Measurements from ENCODE around the gene ZNF644. TPM values are rescaled to one million over a fixed set of nuclear protein-coding genes. Genes with fewer than 3 reads are reported as not detected.
"Not testable (repeated sequence)": the region's sequence is repeated elsewhere in the genome, so short reads cannot be mapped to it uniquely, and the experiment has no call there.

ZNF644 gene
- total RNA-seq, 1 donor from 2014 or later: 49.8 TPM

DNA sequence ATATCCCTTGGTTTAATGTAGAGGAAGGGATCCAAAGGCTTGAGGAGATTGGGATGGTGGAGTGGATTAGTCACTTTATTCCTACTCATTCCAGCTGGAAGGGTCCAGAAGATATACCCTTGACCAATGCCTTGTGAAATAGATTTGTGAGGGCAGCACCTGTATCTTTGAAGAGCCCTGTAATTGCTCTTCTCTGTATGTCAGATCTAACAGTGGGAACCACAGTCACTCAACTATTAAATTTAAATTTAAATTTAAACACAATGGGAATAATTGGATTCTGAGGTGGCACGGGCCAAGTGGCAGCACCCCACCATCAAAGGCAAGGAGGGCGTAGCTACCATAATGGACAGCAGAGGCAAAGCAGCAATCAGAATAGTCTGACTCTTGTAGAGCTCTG is 20.5 kb upstream of the ZNF644 start:
- intact Hi-C loops (cut with micrococcal nuclease); H3K4me3 Mint-ChIP-seq (ENCODE audit: low read depth); H3K9me3 Mint-ChIP-seq; H3K36me3 Mint-ChIP-seq (ENCODE audit: low read depth); H3K4me1 Mint-ChIP-seq (ENCODE audit: low read depth); H3K27ac Mint-ChIP-seq; DNase-seq (ENCODE audit: low spot score); H3K27me3 Mint-ChIP-seq (ENCODE audit: low read depth): not testable (repeated sequence)

DNA sequence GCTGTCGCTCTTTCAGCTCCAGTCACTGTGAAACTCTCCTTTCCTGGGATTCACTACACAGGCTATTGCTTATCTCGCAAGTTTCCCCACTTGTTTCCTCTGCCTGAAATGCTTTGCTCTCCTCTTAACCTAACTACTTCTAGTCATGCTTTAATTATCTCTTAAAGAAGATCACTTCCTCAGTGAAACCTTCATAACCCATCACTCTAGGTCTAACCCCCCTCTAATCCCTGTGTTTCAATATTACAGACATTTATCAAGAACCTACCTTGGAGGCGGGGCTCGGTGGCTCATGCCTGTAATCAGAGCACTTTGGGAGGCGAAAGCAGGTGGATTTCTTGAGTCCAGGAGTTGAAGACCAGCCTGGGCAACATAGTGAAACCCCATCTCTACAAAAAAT is 16.7 kb upstream of the ZNF644 start:
- no peak overlapping the region for H3K27ac Mint-ChIP-seq
- no peak overlapping the region for H3K4me3 Mint-ChIP-seq (ENCODE audit: low read depth)
- intact Hi-C loops (cut with micrococcal nuclease): no loop called here
- H3K36me3 Mint-ChIP-seq (ENCODE audit: low read depth): no peaks in the 10 kb centered on the region
- peaks cover 12% of the 10 kb centered on the region for H3K27me3 Mint-ChIP-seq (ENCODE audit: low read depth)
- H3K9me3 Mint-ChIP-seq: peaks cover 4% of the 10 kb centered on the region
- H3K4me1 Mint-ChIP-seq (ENCODE audit: low read depth): no peaks in the 10 kb centered on the region
- DNase-seq (ENCODE audit: low spot score): no peak

DNA sequence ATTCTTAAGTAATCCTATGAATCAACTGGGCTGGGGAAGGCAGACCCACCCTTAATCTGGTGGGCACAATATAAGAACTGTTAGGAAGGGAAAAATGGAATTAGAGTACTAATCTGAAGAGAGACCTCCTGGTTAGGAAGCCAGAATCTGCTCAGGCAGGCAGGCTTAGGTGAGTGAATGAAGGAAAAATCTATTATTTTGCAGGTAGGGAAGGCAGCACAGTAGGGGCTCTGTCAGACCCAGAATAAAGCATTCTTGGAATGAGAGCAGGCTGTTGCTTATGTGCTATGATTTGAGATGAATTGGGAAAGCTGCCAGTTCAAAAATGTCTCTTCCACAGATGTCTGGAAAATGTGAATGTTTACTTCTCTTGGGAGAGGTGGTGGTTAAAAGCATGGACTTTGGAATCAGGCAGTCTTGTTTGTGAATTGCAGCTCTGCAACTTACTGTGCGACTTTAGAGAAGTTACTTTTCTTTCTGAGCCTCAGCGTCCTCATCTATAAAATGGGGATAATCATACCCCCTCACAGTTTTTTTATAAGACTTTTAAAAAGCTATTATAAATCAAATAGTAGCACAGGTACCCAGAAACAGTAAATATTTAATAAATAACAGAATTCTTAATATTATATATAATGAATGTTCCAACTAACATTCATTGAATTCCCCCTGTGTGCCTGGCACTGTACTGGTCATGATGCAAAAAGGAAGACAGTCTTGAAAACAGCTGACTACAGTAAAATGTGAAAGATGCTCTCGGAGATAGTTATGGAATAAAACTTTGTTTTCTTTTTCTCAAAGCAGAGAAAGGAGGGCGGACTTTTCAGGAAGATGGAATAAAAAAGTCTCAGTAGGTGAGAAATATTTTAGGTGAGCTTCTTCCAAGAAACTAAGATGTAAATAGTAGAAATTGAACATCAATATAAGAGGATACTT is 15.3 kb upstream of the ZNF644 start:
- Mint-ChIP-seq H3K4me1 (ENCODE audit: low read depth) (no peaks in the 10 kb centered on the region), H3K27ac (no peak overlapping the region), H3K4me3 (ENCODE audit: low read depth) (no peak overlapping the region), H3K27me3 (ENCODE audit: low read depth) (peaks cover 19% of the 10 kb centered on the region), H3K9me3 (peaks cover 4% of the 10 kb centered on the region), H3K36me3 (ENCODE audit: low read depth) (no peaks in the 10 kb centered on the region)
- no peak for DNase-seq (ENCODE audit: low spot score)
- intact Hi-C loops (cut with micrococcal nuclease): no loop called here

DNA sequence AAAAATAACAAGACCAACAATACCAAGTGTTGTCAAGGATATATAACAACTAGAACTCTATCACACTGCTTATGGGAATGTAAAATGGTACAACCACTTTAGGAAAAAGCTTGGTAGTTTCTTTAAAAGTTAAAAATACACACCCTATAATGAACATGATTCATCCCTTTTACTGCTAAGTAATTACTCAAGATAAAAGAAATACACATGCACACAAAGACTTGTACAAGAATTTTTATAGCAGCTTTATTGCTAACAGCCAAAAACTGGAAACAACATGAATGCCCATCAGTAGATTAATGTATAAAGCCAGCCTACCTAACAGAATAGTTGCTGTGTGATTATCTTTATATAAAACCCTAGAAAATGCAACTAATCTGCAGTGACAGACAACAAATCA is 10.5 kb upstream of the ZNF644 start:
- H3K9me3 Mint-ChIP-seq: no peaks in the 10 kb centered on the region
- no peaks in the 10 kb centered on the region for H3K36me3 Mint-ChIP-seq (ENCODE audit: low read depth)
- no peaks in the 10 kb centered on the region for H3K4me1 Mint-ChIP-seq (ENCODE audit: low read depth)
- H3K4me3 Mint-ChIP-seq (ENCODE audit: low read depth): no peak overlapping the region
- peaks cover 22% of the 10 kb centered on the region for H3K27me3 Mint-ChIP-seq (ENCODE audit: low read depth)
- no peak for DNase-seq (ENCODE audit: low spot score)
- H3K27ac Mint-ChIP-seq: no peak overlapping the region
- intact Hi-C loops (cut with micrococcal nuclease): no loop called here

DNA sequence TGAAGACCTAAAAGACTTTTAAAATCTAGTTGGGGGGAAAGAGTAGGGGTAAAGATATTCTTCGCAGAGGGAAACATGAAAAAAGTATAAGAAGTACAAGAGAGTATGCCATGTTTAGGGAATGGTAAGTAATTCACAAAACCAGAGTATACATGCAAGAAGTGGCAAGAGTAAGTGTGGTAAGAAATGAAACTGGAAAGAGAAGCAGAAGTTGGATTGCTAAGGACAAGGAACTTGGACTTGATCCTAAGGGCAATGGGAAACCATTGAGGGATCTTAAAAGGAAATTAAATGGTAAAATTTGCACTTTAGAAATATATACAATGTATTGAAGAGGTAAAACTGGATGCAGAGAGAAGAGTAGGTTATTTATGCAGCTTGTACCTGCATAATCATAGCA is 9.2 kb upstream of the ZNF644 start:
- Mint-ChIP-seq H3K36me3 (ENCODE audit: low read depth) (no peaks in the 10 kb centered on the region), H3K27ac (no peak overlapping the region), H3K9me3 (no peaks in the 10 kb centered on the region), H3K4me1 (ENCODE audit: low read depth) (peaks cover 2% of the 10 kb centered on the region), H3K27me3 (ENCODE audit: low read depth) (peaks cover 22% of the 10 kb centered on the region), H3K4me3 (ENCODE audit: low read depth) (no peak overlapping the region)
- intact Hi-C loops (cut with micrococcal nuclease): no loop called here
- no peak for DNase-seq (ENCODE audit: low spot score)

DNA sequence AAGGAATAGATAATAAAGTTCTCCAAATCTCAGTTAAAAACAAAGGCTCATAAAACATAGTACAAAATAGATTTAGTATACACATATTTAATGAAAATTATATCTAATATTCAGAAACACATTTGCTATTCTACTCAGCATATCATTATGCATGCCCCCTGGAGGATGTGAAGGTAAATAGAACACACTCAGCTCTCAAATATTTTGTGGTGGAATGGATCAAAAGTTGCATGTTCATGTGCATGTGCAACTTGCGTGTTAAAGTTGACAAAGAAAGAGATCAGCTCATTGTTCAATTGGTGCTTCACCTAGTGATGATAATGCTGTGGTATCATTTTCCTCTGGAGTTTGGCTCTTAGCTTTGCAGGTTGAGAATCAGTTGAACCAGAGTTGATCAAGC is 4.9 kb upstream of the ZNF644 start:
- intact Hi-C loops (cut with micrococcal nuclease): no loop called here
- no peaks in the 10 kb centered on the region for H3K9me3 Mint-ChIP-seq

DNA sequence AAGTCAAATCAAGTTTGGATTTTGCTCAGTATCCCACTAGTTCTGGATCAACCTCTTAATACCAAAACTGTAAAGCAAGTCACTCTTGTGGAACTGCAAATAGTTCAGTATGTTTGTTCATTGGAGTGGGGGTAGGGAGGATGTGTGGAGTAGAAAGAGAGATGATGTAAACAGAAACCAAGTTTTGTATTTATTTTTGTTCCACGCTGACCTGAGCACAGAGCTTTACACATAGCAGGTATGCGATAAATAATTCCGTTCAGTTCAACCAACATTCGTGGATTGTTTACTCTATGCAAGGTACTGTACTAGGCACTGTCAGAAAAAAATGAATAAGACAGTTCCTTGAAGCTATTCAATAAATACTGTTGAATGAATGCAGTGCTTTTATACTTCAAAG is 4.5 kb upstream of the ZNF644 start:
- Mint-ChIP-seq H3K36me3 (ENCODE audit: low read depth) (peaks cover 3% of the 10 kb centered on the region), H3K4me1 (ENCODE audit: low read depth) (peaks cover 9% of the 10 kb centered on the region), H3K4me3 (ENCODE audit: low read depth) (no peak overlapping the region), H3K27ac (no peak overlapping the region), H3K27me3 (ENCODE audit: low read depth) (peaks cover 8% of the 10 kb centered on the region), H3K9me3 (no peaks in the 10 kb centered on the region)
- intact Hi-C loops (cut with micrococcal nuclease): no loop called here
- no peak for DNase-seq (ENCODE audit: low spot score)

More for the DNA sequence above, 4.9 kb upstream of the ZNF644 start:
- no peak overlapping the region for H3K27ac Mint-ChIP-seq
- H3K4me3 Mint-ChIP-seq (ENCODE audit: low read depth): no peak overlapping the region
- DNase-seq (ENCODE audit: low spot score): no peak
- H3K4me1 Mint-ChIP-seq (ENCODE audit: low read depth): peaks cover 9% of the 10 kb centered on the region
- H3K27me3 Mint-ChIP-seq (ENCODE audit: low read depth): peaks cover 10% of the 10 kb centered on the region
- peaks cover 3% of the 10 kb centered on the region for H3K36me3 Mint-ChIP-seq (ENCODE audit: low read depth)

DNA sequence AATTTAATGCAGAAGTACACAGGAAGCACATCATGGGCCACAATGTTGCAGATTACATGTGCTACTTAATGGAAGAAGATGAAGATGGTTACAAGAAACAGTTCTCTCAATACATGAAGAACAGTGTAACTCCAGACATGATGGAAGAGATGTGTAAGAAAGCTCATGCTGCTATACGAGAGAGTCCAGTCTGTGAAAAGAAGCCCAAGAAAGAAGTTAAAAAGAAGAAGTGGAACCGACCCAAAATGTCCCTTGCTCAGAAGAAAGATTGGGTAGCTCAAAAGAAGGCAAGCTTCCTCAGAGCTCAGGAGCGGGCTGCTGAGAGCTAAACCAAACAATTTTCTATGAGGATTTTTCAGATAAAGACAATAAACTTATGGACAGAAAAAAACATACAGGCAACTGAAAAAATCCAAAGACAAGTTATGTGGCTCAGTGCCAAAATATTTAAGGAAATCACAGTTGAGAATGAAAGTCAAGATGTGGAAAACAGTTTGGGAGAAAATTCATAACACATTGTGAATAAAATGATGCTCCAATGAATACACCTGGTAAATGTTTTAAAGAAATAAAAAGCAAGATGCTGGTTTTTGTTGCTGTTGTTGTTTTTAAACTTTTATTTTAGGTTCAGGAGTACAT is 2.8 kb upstream of the ZNF644 start:
- intact Hi-C loops (cut with micrococcal nuclease): loop anchor here (5.0 kb wide), 1 partner anchor 172 kb away; no protein-coding TSS in a partner anchor

DNA sequence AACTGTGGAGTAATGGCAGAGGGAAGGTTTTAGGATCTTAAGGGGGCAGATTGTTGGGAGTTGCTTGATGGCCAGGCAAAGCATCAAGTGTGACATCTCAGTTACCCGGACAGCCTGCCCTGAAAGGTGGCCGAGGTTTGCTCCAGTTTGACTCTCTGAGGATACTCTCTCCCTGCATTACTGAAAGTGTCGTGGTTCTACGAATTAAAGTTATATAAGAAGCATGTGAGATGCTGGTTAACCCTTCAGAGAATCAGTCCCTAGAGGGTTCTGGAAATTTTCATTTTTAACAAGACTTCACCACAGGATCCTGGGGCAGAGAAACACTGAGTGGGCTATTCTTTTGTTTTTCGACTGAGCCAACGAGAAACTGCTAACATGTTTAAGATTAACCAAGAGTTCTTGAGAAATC is 689 bp upstream of the ZNF644 start:
- Mint-ChIP-seq H3K9me3 (no peaks in the 10 kb centered on the region), H3K4me1 (ENCODE audit: low read depth) (peaks cover 37% of the 10 kb centered on the region), H3K36me3 (ENCODE audit: low read depth) (peaks cover 36% of the 10 kb centered on the region), H3K4me3 (ENCODE audit: low read depth) (peak overlapping the region; percentile 95), H3K27me3 (ENCODE audit: low read depth) (no peaks in the 10 kb centered on the region), H3K27ac (peak overlapping the region; percentile 100)
- no peak for DNase-seq (ENCODE audit: low spot score)
- intact Hi-C loops (cut with micrococcal nuclease): loop anchor here (1.0 to 5.0 kb wide), 2 partner anchors 103 to 170 kb away; no protein-coding TSS in a partner anchor

More for the DNA sequence above, 2.8 kb upstream of the ZNF644 start:
- DNase-seq (ENCODE audit: low spot score): no peak
- peaks cover 19% of the 10 kb centered on the region for H3K4me1 Mint-ChIP-seq (ENCODE audit: low read depth)
- H3K27ac Mint-ChIP-seq: no peak overlapping the region
- no peak overlapping the region for H3K4me3 Mint-ChIP-seq (ENCODE audit: low read depth)
- peaks cover 17% of the 10 kb centered on the region for H3K36me3 Mint-ChIP-seq (ENCODE audit: low read depth)
- H3K27me3 Mint-ChIP-seq (ENCODE audit: low read depth): no peaks in the 10 kb centered on the region
- H3K9me3 Mint-ChIP-seq: no peaks in the 10 kb centered on the region

DNA sequence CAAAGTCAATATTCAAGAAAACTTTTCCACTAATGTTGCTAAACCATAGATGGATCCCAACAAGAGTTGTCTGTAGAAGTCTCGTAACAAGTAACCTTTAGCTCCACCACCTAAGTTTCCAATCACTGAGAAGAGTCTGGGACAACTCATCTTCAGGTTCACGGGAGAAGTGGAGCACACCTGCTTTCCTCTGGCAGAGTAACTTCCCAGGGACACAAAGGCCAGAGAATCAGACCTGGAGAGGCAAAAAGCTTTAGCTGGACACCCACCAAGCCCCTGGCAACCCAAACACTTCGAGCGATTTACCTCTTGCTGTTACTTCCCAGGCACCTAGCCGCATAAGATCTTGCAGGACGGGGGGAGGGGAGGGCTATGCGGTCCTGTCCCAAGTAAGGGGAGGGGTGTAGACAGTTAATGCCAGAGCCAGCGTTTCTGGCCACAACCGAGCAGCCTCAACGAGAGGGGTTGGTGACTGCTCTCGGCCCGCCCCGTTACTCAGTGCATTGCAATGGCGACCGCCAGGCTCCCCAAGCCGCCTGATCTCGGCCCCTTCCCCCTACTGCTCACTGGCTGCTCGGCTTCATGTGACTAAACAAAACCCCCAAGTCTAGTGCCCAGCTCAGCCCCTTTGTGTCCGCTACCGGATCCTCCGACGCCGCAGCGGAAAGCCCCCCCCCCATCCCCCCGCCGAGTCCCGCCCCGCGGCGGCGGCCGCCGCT is 709 bp downstream of the ZNF644 start:
- H3K4me1 Mint-ChIP-seq (ENCODE audit: low read depth): peaks cover 37% of the 10 kb centered on the region
- peak overlapping the region; percentile 100 for H3K27ac Mint-ChIP-seq

DNA sequence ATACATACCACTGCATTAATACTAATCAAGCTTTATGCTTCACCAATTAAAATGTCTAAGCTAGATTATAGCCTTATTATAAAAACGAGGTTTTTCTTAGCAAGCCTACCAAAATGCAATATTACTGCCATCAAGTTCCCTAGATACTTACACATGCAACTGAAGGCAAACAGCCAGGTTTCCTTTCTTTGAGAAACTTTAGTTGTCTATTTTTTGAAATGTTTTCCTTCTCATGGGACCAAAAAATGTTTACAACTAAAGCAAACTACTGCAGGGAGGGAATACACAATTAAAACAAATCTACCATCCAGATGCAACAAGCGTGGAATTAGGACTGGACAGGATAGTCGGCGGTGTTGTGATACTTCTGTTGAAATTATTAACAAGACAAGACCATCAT is 1.3 kb downstream of the ZNF644 start:
- H3K27ac Mint-ChIP-seq: peak overlapping the region; percentile 100
- H3K4me1 Mint-ChIP-seq (ENCODE audit: low read depth): peaks cover 42% of the 10 kb centered on the region
- no peaks in the 10 kb centered on the region for H3K27me3 Mint-ChIP-seq (ENCODE audit: low read depth)
- H3K9me3 Mint-ChIP-seq: no peaks in the 10 kb centered on the region
- no peak for DNase-seq (ENCODE audit: low spot score)
- H3K36me3 Mint-ChIP-seq (ENCODE audit: low read depth): peaks cover 46% of the 10 kb centered on the region
- H3K4me3 Mint-ChIP-seq (ENCODE audit: low read depth): peak overlapping the region; percentile 95
- intact Hi-C loops (cut with micrococcal nuclease): loop anchor here (5.0 kb wide), 1 partner anchor 168 kb away; no protein-coding TSS in a partner anchor

More for the DNA sequence above, 709 bp downstream of the ZNF644 start:
- DNase-seq (ENCODE audit: low spot score): peak; percentile 64
- H3K4me3 Mint-ChIP-seq (ENCODE audit: low read depth): peak overlapping the region; percentile 95
- H3K9me3 Mint-ChIP-seq: no peaks in the 10 kb centered on the region
- H3K27me3 Mint-ChIP-seq (ENCODE audit: low read depth): no peaks in the 10 kb centered on the region
- intact Hi-C loops (cut with micrococcal nuclease): loop anchor here (5.0 kb wide), 1 partner anchor 169 kb away; no protein-coding TSS in a partner anchor
- H3K36me3 Mint-ChIP-seq (ENCODE audit: low read depth): peaks cover 42% of the 10 kb centered on the region

DNA sequence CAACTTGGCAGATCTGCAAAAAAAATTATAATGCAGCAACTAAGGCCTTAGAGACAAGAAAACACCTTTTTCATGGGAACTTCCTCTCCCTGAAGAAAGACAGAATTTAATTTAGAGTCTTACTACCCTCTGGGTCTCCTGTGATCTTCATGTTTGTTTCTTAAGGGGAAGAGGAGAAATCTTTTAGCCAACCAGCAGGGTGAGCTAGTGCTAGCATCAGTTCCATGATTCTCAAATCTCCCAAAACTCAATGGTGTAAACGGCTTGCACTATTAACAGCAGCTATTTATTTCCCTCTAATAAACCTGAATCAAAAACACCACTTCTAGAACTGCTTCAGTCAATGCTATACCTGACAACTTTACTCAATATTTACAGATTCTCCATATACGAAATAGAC is 3.8 kb downstream of the ZNF644 start:
- no peak overlapping the region for H3K27ac Mint-ChIP-seq
- no peaks in the 10 kb centered on the region for H3K27me3 Mint-ChIP-seq (ENCODE audit: low read depth)
- peaks cover 51% of the 10 kb centered on the region for H3K4me1 Mint-ChIP-seq (ENCODE audit: low read depth)
- intact Hi-C loops (cut with micrococcal nuclease): no loop called here
- no peak overlapping the region for H3K4me3 Mint-ChIP-seq (ENCODE audit: low read depth)
- H3K36me3 Mint-ChIP-seq (ENCODE audit: low read depth): peaks cover 55% of the 10 kb centered on the region
- no peaks in the 10 kb centered on the region for H3K9me3 Mint-ChIP-seq
- DNase-seq (ENCODE audit: low spot score): no peak
